Neural progenitor cell (in vitro differentiated cells): ENCODE results near the gene EFCAB8. TPM values are rescaled to one million over a fixed set of nuclear protein-coding genes. Genes with fewer than 3 reads are reported as not detected.

ENCODE experiments used
- DNase-seq: peaks from one replicate; pipeline ENCODE4 v3.0.0-alpha.2; 2016; ENCODE audit warnings: low spot score
- H2AFZ ChIP-seq: fragments of 200-600 bp; sonication (generic); replicated peaks from 2 replicates; pipeline ENCODE4 v1.6.1; 2016; ENCODE audit warnings: antibody characterized with exemption
- H3F3A ChIP-seq: fragments of 200-600 bp; sonication (generic); 2 replicates; pipeline ENCODE4 v1.6.1; 2016; ENCODE audit warnings: antibody characterized with exemption, low read depth
- H3K27ac ChIP-seq: fragments of 200-600 bp; sonication (generic); 2 replicates; pipeline ENCODE4 v1.5.1; 2016; ENCODE audit warnings: mild to moderate bottlenecking
- H3K27me3 ChIP-seq: fragments of 200-600 bp; sonication (generic); 2 replicates; pipeline ENCODE4 v1.6.1; 2016; ENCODE audit warnings: mild to moderate bottlenecking, moderate library complexity
- H3K36me3 ChIP-seq: fragments of 200-600 bp; sonication (generic); 2 replicates; pipeline ENCODE4 v1.5.1; 2016
- H3K4me1 ChIP-seq: fragments of 200-600 bp; sonication (generic); 2 replicates; pipeline ENCODE4 v1.6.1; 2016; ENCODE audit warnings: mixed run types
- H3K4me2 ChIP-seq: fragments of 200-600 bp; sonication (generic); 2 replicates; pipeline ENCODE4 v1.6.1; 2016
- H3K4me3 ChIP-seq: fragments of 200-600 bp; sonication (generic); 2 replicates; pipeline ENCODE4 v1.5.1; 2016
- H3K79me2 ChIP-seq: fragments of 200-600 bp; sonication (generic); 2 replicates; pipeline ENCODE4 v1.6.1; 2016; ENCODE audit warnings: low read depth
- H3K9ac ChIP-seq: fragments of 200-600 bp; sonication (generic); 2 replicates; pipeline ENCODE4 v1.6.1; 2016
- H3K9me3 ChIP-seq: fragments of 200-600 bp; sonication (generic); 2 replicates; pipeline ENCODE4 v1.5.1; 2016; ENCODE audit warnings: low read depth
- H4K20me1 ChIP-seq: fragments of 200-600 bp; sonication (generic); 2 replicates; pipeline ENCODE4 v1.6.1; 2016; ENCODE audit warnings: low read depth
- H3K27ac Mint-ChIP-seq: 3 replicates; pipeline ENCODE4 v1.8.0; 2021; ENCODE audit warnings: mixed read lengths
- H3K27me3 Mint-ChIP-seq: 2 replicates; pipeline ENCODE4 v1.8.0; 2022; ENCODE audit warnings: low read depth, mild to moderate bottlenecking, inconsistent platforms, moderate library complexity, mixed read lengths; ENCODE audit not compliant: insufficient read depth
- H3K36me3 Mint-ChIP-seq: 3 replicates; pipeline ENCODE4 v1.8.0; 2021; ENCODE audit warnings: mixed read lengths
- H3K4me1 Mint-ChIP-seq: 3 replicates; pipeline ENCODE4 v1.8.0; 2021; ENCODE audit warnings: mixed read lengths
- H3K4me3 Mint-ChIP-seq: 3 replicates; pipeline ENCODE4 v1.8.0; 2021; ENCODE audit warnings: mild to moderate bottlenecking, moderate library complexity, mixed read lengths
- H3K9me3 Mint-ChIP-seq: 3 replicates; pipeline ENCODE4 v1.8.0; 2020; ENCODE audit warnings: mixed read lengths
- EZH2 ChIP-seq: fragments of 200-600 bp; sonication (generic); IDR thresholded peaks from 2 replicates; pipeline ENCODE4 v1.6.1; 2017; ENCODE audit warnings: antibody characterized with exemption, mild to moderate bottlenecking, moderate library complexity
- EZH2phosphoT487 ChIP-seq: fragments of 200-600 bp; sonication (generic); IDR thresholded peaks from 2 replicates; pipeline ENCODE4 v1.6.1; 2017; ENCODE audit warnings: antibody characterized with exemption
- total RNA-seq: library from RNA; depleted of rRNA; stranded (reverse); fragments of >200 nt; gene quantifications from 2 replicates; pipeline ENCODE4 v1.2.3, GENCODE V29; 2015; ENCODE audit warnings: low replicate concordance
- TF ChIP-seq, protein P1 (sequence below): fragments of 200-600 bp; sonication (generic); IDR thresholded peaks from 2 replicates; pipeline ENCODE4 v1.5.1; 2017; ENCODE audit warnings: antibody characterized with exemption, mild to moderate bottlenecking

Gene EFCAB8
- total RNA-seq, 1 donor from 2014 or later = not detected

DNA sequence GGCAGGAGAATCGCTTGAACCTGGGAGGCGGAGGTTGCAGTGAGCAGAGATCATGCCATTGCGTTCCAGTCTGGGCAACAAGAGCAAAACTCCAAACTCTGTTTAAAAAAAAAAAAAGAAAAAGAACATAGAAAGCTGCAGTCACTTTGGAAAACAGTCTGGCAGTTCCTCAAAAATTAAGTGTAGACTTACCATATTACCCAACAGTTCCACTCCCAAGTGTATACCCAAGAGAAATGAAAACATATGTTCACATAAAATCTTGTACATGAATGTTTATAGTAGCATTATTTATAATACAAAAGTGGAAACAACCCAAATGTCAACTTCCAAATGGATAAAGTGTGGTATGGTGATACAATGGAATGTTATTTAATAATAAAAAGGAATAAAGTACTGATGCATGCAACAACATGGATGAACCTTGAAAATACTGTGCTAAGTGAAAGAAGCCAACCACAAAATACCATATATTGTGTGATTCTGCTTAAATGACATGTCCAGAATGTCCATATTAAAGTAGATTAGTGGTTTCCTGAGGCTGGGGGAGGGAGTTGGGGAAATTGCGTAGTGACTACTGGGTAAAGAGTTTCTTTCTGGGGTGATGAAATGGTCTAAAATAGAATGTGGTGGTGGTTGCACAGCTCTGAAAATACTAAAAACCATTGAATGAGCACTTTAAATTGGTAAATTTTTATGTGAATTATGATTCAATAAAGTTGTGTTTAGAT, 82.6 kb downstream of the EFCAB8 start:
- Mint-ChIP-seq H3K4me1 (peaks cover 3% of the 10 kb centered on the region), H3K9me3 (peaks cover 3% of the 10 kb centered on the region), H3K27ac (no peak overlapping the region), H3K27me3 (peaks cover 6% of the 10 kb centered on the region), H3K4me3 (no peak overlapping the region), H3K36me3 (no peaks in the 10 kb centered on the region)
- Histone ChIP-seq H3F3A (peaks cover 4% of the 10 kb centered on the region), H3K4me3 (no peak overlapping the region), H3K36me3 (no peaks in the 10 kb centered on the region), H3K27me3 (peaks cover 47% of the 10 kb centered on the region), H4K20me1 (no peaks in the 10 kb centered on the region), H3K4me2 (no peak overlapping the region), H3K9ac (no peak overlapping the region), H2AFZ (no peak overlapping the region), H3K4me1 (peaks cover 6% of the 10 kb centered on the region), H3K9me3 (no peaks in the 10 kb centered on the region), H3K79me2 (no peaks in the 10 kb centered on the region), H3K27ac (no peak overlapping the region)
- TF ChIP-seq EZH2phosphoT487 (no peak), EZH2 (no peak)
- TF ChIP-seq, protein P1, sequence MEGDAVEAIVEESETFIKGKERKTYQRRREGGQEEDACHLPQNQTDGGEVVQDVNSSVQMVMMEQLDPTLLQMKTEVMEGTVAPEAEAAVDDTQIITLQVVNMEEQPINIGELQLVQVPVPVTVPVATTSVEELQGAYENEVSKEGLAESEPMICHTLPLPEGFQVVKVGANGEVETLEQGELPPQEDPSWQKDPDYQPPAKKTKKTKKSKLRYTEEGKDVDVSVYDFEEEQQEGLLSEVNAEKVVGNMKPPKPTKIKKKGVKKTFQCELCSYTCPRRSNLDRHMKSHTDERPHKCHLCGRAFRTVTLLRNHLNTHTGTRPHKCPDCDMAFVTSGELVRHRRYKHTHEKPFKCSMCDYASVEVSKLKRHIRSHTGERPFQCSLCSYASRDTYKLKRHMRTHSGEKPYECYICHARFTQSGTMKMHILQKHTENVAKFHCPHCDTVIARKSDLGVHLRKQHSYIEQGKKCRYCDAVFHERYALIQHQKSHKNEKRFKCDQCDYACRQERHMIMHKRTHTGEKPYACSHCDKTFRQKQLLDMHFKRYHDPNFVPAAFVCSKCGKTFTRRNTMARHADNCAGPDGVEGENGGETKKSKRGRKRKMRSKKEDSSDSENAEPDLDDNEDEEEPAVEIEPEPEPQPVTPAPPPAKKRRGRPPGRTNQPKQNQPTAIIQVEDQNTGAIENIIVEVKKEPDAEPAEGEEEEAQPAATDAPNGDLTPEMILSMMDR = no peak
- no peak for DNase-seq

DNA sequence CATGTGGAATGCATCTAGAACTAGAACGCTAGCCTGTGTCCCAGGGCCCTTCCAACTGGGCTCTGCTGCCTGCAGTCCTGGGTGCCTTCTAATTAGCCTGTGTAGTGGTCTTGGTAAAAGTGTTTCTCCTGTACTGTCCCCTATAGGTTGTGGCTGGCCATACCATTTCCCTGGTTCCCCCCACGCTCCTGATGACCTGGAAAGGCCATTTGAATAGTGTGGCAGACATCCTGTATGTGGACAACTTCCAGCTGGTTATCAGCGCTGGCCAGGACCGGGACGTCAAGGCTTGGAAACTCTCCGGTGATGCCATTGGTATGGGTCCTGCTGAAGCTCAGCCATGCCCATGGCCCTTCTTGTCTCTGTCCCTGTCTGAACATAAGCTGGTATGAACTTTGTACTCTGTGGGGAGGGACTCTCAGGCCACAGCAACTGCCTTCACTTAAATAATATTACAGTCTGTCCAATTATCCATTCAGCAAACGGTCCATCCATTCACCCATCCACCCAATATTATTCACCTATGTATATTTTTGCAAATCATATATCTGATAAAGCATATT, 84.8 kb downstream of the EFCAB8 start:
- Histone ChIP-seq H3K9me3 (no peaks in the 10 kb centered on the region), H3K4me2 (no peak overlapping the region), H3K36me3 (no peaks in the 10 kb centered on the region), H3K27me3 (peaks cover 62% of the 10 kb centered on the region), H4K20me1 (no peaks in the 10 kb centered on the region), H3K9ac (no peak overlapping the region), H3K27ac (no peak overlapping the region), H3F3A (peaks cover 4% of the 10 kb centered on the region), H2AFZ (no peak overlapping the region), H3K79me2 (no peaks in the 10 kb centered on the region), H3K4me1 (peaks cover 6% of the 10 kb centered on the region), H3K4me3 (no peak overlapping the region)
- Mint-ChIP-seq H3K4me1 (peaks cover 3% of the 10 kb centered on the region), H3K36me3 (no peaks in the 10 kb centered on the region), H3K27me3 (peaks cover 6% of the 10 kb centered on the region), H3K9me3 (peaks cover 3% of the 10 kb centered on the region), H3K27ac (no peak overlapping the region), H3K4me3 (no peak overlapping the region)
- no peak for DNase-seq
- TF ChIP-seq EZH2phosphoT487 (no peak), EZH2 (no peak)
- TF ChIP-seq, protein P1 = peak; percentile 9

DNA sequence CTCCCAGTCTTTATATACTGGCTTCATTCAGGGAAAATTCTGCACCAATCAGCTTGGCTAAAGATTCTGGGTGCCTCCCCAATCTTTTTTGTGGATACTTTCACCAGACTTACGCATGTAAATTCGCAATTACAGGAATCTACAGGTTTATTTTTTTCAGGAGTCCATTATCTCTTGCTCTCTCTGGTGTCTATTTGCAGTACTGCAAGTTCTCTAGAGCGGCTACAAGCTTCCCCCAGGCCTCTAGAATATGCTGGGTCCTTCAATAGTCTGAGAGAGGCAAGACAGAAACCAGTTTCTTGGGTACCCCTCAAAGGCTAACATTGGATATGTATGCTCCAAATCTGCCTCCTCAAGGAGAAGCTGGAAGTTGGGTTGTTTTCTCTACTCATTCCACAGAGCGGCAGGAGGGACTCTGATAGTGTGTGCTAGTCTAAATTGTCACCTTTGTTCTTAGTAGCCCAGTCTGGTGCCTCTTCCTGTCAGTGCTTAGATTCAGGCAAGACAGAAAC, 87.0 kb downstream of the EFCAB8 start:
- no peak overlapping the region for H3K4me3 Mint-ChIP-seq
- peaks cover 18% of the 10 kb centered on the region for H3F3A ChIP-seq
- peaks cover 6% of the 10 kb centered on the region for H3K27me3 Mint-ChIP-seq
- H3K27ac ChIP-seq = no peak overlapping the region
- H3K9me3 Mint-ChIP-seq = peaks cover 3% of the 10 kb centered on the region
- H3K36me3 Mint-ChIP-seq = no peaks in the 10 kb centered on the region
- H3K4me1 Mint-ChIP-seq = peaks cover 13% of the 10 kb centered on the region
- peaks cover 72% of the 10 kb centered on the region for H3K27me3 ChIP-seq
- no peak overlapping the region for H3K4me3 ChIP-seq
- H3K36me3 ChIP-seq = no peaks in the 10 kb centered on the region
- no peak overlapping the region for H3K9ac ChIP-seq
- H4K20me1 ChIP-seq = no peaks in the 10 kb centered on the region
- DNase-seq = peak; percentile 61
- H3K4me1 ChIP-seq = peaks cover 12% of the 10 kb centered on the region
- no peak overlapping the region for H3K27ac Mint-ChIP-seq
- H2AFZ ChIP-seq = peak overlapping the region; percentile 84
- peak overlapping the region; percentile 14 for H3K4me2 ChIP-seq
- TF ChIP-seq, protein P1 = peak; percentile 65
- no peak for TF ChIP-seq EZH2phosphoT487
- no peak for TF ChIP-seq EZH2
- H3K9me3 ChIP-seq = no peaks in the 10 kb centered on the region
- H3K79me2 ChIP-seq = no peaks in the 10 kb centered on the region
